Muscle of leg (tissue), 11 donors: ENCODE results near the gene CNOT8. TPM values are rescaled to one million over a fixed set of nuclear protein-coding genes. Genes with fewer than 3 reads are reported as not detected.

Experiments
- DNase-seq: peaks from one replicate; pipeline ENCODE4 v3.0.0; 2013
- H3K27ac ChIP-seq: one replicate; pipeline ENCODE4 v1.5.1; 2013; ENCODE audit warnings: mild to moderate bottlenecking, low read length, control low read depth
- H3K27me3 ChIP-seq: one replicate; pipeline ENCODE4 v1.6.1; 2013; ENCODE audit warnings: low read length; ENCODE audit not compliant: control insufficient read depth, insufficient read depth
- H3K36me3 ChIP-seq: one replicate; pipeline ENCODE4 v1.6.1; 2013; ENCODE audit warnings: low read length; ENCODE audit not compliant: control insufficient read depth, insufficient read depth
- H3K4me1 ChIP-seq: one replicate; pipeline ENCODE4 v1.6.1; 2013; ENCODE audit warnings: low read length; ENCODE audit not compliant: control insufficient read depth, insufficient read depth
- H3K4me3 ChIP-seq: one replicate; pipeline ENCODE4 v1.5.1; 2013; ENCODE audit warnings: low read length, control low read depth
- H3K9me3 ChIP-seq: replicated peaks from 2 replicates; pipeline ENCODE4 v1.6.1; 2013; ENCODE audit warnings: low read depth, low read length; ENCODE audit not compliant: control insufficient read depth
- WGBS: methylation state at CpG from one replicate; pipeline ENCODE4 v1.1.5; 2013; ENCODE audit warnings: missing lambda C conversion rate; ENCODE audit not compliant: insufficient coverage; 5-methylcytosine and 5-hydroxymethylcytosine counted together
- polyA plus RNA-seq, 8 donors: library from polyadenylated mRNA; unstranded; fragments of 120-200 nt; gene quantifications; one replicate each; pipeline versions ENCODE4 v1.2.1 to v1.2.3, GENCODE V29; 2013; ENCODE audit warnings: inconsistent platforms in 1 of 8, low replicate concordance in 1 of 8; ENCODE audit not compliant: insufficient read length in 8 of 8, insufficient read depth in 1 of 8
- total RNA-seq: library from RNA; stranded (reverse); fragments of 120-200 nt; gene quantifications from one replicate; pipeline ENCODE4 v1.2.4, GENCODE V29; 2013

The CNOT8 gene
- total and polyA plus RNA-seq, 9 donors, result 35.3 to 44.9 (median 38.5) TPM

DNA sequence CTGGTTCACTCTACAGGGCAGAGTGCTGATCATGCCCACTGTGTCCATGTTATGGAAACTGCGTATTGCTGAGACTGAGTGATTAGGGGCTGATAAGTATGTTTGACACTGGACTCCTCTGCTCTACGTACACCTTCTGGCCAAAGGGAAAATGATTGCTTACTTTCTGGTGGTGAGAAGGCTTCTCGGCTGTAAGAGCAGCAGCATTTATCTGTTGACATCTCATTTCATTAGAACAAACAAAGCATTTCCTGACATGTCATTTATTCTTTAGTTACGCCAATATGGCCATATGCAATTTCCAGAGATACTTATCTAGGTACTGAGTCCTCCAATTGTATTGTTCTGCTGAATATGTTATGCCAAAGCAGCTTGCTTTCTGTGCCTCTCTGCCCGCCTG is 13.6 kb upstream of the CNOT8 start:
- DNase-seq, result no peak
- H3K9me3 ChIP-seq, result no peaks in the 10 kb centered on the region
- H3K27ac ChIP-seq, result no peak overlapping the region
- H3K4me3 ChIP-seq, result no peak overlapping the region
- H3K36me3 ChIP-seq, result peaks cover 10% of the 10 kb centered on the region
- no peaks in the 10 kb centered on the region for H3K27me3 ChIP-seq
- no peaks in the 10 kb centered on the region for H3K4me1 ChIP-seq
- WGBS, result no CpG with 5 or more reads among the region's 5 CpGs

DNA sequence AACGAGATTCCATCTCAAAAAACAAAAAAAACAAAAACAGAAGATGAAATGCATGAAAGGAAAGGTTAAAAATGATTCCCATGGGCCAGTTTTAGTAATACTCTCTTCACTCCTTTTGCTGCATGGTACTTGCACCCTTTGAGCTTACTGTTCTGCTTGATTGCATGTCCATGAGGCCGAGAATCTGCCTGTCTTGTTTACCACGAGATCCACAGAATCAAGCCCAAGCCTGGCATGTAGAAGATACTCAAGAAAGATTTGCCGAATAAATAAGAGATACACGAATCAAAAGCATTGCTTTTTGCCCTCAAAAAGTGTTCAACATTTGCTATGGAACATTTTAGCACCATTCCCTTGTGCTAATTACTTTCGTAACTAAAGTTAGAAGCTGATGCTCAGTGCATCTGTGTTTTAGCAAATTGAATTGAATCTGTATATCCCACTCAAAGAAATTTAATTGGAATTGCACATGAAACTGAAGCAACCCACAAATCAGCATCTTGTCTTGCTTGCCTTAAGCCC is 9.1 kb upstream of the CNOT8 start:
- H3K36me3 ChIP-seq, result peaks cover 2% of the 10 kb centered on the region
- no peaks in the 10 kb centered on the region for H3K9me3 ChIP-seq
- H3K27ac ChIP-seq, result peak overlapping the region; percentile 87
- peaks cover 10% of the 10 kb centered on the region for H3K4me1 ChIP-seq
- no peak overlapping the region for H3K4me3 ChIP-seq
- no peaks in the 10 kb centered on the region for H3K27me3 ChIP-seq
- 85% methylated on average over 3 of the region's 6 CpGs for WGBS
- DNase-seq, result no peak

DNA sequence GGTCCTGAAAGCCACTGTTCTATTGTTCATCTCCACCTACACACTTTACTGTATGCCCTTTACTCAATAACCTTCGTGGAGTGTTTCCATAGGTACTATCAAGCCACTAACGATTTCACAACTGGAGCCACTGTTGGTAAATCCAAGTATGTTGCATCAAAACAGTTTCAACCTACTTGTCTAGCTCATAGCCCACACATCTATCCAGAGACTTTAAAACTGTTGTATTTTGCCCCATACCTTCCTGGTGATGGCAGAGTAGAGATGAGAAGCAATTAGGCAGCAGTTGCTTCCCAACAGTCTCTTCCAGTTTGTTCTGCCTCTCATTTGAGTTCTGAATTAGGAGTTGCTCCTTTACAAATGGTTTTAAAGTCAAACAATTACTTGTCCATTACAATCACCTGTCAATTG is 8.6 kb upstream of the CNOT8 start:
- WGBS, result 46% methylated on average over 2 of the region's 2 CpGs
- H3K27ac ChIP-seq, result peak overlapping the region; percentile 87
- peaks cover 10% of the 10 kb centered on the region for H3K4me1 ChIP-seq
- H3K9me3 ChIP-seq, result no peaks in the 10 kb centered on the region
- peaks cover 2% of the 10 kb centered on the region for H3K36me3 ChIP-seq
- DNase-seq, result no peak
- H3K27me3 ChIP-seq, result no peaks in the 10 kb centered on the region
- peak overlapping the region; percentile 58 for H3K4me3 ChIP-seq

DNA sequence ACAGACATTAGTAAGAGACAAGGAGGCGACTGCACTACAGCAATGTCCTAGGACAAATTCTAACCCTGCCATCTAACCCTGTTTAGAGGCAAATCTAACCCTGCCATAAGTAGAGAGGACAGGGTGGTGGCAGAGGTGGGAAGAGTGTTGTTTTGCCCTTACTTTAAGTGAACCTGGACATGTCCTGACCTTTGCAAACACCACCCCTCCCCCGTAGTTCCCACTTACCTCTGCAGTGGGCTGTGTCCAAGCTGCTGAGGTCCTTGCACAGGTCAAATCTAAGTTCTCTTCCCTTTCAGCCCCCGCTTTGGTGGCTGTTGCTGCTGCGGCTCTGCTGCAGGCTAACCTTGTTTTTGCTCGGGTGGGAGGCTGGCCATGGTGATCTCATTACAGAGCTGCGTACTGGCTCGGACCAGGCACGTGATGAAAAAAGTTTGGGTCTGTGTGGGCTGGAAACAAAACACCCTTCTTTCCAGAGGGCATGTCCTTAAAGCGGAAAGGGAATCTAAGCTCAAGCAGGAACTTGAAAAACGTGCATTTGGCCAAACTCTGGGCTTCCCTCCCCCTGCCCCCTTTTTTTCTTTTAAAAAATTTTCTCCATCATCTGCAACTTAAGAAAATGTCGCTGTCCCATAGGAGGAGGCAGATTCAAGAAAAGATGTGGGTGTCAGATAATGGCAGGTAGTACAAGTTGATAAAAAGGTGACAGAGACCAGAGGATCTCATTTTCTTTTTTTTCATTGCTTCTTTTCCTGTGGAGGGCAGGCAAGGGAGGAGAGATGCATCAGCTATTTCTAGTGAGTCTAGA is 8.0 kb upstream of the CNOT8 start, which contains the start of gene FAXDC2:
FAXDC2 (minus strand) TSS at position 349 of the 808 bp plus-strand sequence. CDS start 12,425 bp downstream, outside the sequence.
- Histone ChIP-seq H3K27me3 (no peaks in the 10 kb centered on the region), H3K36me3 (peaks cover 2% of the 10 kb centered on the region), H3K9me3 (no peaks in the 10 kb centered on the region), H3K27ac (peak within 1 kb of the TSS; percentile 87), H3K4me1 (peaks cover 10% of the 10 kb centered on the region), H3K4me3 (peak within 1 kb of the TSS; percentile 58)
- DNase-seq, result peak; percentile 98
- 10% methylated on average over 2 of the region's 11 CpGs for WGBS

DNA sequence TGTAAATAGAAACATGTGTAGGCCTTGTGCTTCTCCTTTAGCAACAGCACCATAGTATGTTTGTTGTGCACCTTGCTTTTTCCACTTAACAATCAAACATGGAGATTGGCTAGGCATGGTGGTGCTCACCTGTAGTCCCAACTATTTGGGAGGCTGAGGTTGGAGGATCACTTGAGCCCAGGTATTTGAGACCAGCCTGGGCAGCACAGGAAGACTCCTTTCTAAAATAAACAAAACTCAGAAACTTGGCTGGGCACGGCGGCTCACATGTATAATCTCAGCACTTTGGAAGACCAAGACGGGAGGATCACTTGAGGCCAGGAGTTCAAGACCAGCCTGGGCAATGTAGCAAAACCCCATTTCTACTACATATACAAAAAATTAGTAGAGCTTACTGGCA is 7.1 kb upstream of the CNOT8 start:
- Histone ChIP-seq H3K27ac (peak overlapping the region; percentile 87), H3K36me3 (peaks cover 2% of the 10 kb centered on the region), H3K9me3 (no peaks in the 10 kb centered on the region), H3K4me3 (no peak overlapping the region), H3K27me3 (no peaks in the 10 kb centered on the region), H3K4me1 (peaks cover 10% of the 10 kb centered on the region)
- 92% methylated on average over 2 of the region's 3 CpGs for WGBS
- DNase-seq, result no peak

DNA sequence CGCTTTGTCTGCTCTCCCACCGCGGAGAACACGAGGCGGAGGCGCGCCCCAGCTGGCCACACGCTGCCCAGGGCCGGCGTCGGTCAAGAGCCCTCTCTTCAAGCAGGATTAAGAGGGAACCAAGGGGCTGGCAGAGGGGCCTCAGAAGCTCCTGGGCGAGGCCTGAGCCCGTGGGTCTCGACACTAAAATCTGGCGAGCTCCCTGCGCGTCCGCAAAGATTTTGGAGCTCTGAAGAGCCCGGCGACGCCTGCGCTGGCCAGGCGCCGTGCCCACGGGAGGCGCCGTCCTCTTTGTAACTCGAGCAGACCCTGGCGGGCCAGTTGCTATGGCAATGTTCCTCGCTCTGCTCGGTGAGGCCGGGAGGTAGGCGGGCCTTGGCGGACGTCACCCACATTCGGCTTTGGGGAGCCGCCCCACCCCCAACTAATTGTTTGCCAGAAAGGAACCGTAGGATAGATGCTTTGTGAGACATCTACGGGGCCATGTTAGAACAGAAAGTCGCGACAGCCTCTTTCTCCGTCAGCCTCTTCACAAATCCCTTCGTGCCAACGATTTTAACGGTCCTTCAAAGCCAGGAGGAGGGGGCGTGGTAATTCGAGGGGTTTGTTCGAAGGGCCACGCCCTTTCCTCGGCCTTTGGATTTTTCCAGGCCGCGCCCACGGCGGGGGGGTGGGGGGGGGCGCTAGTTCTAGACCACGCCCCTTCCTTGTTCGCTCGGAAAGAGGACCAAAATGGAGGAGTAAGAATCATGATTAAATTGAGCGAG is 714 bp upstream of the CNOT8 start:
- Histone ChIP-seq H3K27ac (peak overlapping the region; percentile 100), H3K27me3 (no peaks in the 10 kb centered on the region), H3K4me3 (peak overlapping the region; percentile 69), H3K36me3 (no peaks in the 10 kb centered on the region), H3K4me1 (peaks cover 22% of the 10 kb centered on the region), H3K9me3 (no peaks in the 10 kb centered on the region)
- DNase-seq, result peak; percentile 99
- WGBS, result 0% methylated on average over 31 of the region's 59 CpGs

DNA sequence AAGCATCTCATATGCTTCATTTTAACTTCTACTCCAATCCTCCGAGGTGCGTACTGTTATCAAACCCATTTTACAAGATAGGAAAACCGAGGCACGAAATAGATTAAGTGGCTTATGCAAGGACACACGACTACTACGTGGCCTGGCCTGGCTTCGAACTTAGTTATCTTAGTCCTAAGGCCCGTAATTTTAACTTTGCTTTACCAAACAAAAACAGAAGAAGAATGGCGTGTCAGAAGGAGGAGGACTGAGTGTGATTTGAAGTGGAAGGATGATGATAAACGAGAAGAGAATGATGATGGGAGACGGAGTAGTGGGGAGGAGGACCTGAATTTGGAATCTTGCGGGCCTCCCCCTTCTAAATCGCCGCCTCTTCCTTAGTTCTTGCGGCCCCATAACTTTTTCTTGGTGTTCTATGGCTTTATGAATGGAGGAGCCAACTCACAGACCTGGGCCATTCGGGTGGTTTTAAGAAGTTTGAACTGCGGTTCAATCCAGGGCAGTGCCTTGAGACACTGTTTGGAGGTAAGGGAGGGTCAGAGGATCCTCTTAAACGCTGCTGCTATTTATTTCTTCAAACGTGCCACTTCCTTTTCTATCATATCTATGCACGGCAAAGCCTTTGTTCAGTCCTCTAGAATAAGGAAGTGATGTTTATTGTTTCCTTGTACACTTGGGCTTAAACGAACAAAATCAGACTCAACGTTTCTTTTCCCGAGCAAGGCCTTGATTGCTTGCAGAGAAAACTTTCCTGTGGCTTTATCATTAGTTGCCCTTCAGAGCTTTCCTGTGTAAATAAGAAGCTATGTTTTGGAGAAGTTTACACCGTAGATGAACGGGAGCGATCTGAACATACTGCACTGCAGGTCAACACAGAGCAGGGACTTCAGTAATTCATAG is 795 bp downstream of the CNOT8 start:
- peak; percentile 43 for DNase-seq
- H3K27ac ChIP-seq, result peak overlapping the region; percentile 100
- whole genome bisulfite sequencing, result 4% methylated on average over 9 of the region's 26 CpGs
- peaks cover 22% of the 10 kb centered on the region for H3K4me1 ChIP-seq
- H3K9me3 ChIP-seq, result no peaks in the 10 kb centered on the region
- H3K36me3 ChIP-seq, result peaks cover 6% of the 10 kb centered on the region
- no peaks in the 10 kb centered on the region for H3K27me3 ChIP-seq
- peak overlapping the region; percentile 69 for H3K4me3 ChIP-seq

DNA sequence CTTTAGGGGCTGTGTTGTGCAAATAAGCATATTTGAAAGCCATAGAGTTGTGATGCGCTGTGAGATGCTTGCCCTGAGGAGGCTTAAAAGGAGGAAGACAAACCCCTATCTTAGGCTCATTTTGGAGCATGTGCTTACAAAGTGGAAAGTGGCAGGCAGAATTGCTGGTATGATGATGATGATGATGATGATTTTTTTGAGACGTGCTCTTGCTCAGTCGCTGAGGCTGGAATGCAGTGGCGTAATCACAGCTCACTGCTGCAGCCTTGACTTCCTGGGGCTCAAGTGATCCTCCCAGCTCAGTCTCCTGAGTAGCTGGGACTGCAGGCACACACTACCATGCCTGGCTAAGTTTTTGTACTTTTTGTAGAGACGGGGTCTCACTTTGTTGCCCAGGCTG is 1.7 kb downstream of the CNOT8 start:
- Histone ChIP-seq H3K4me3 (peak overlapping the region; percentile 69), H3K4me1 (peaks cover 22% of the 10 kb centered on the region), H3K36me3 (peaks cover 12% of the 10 kb centered on the region), H3K27me3 (no peaks in the 10 kb centered on the region), H3K27ac (peak overlapping the region; percentile 100), H3K9me3 (no peaks in the 10 kb centered on the region)
- WGBS, result 35% methylated on average over 4 of the region's 5 CpGs
- no peak for DNase-seq

DNA sequence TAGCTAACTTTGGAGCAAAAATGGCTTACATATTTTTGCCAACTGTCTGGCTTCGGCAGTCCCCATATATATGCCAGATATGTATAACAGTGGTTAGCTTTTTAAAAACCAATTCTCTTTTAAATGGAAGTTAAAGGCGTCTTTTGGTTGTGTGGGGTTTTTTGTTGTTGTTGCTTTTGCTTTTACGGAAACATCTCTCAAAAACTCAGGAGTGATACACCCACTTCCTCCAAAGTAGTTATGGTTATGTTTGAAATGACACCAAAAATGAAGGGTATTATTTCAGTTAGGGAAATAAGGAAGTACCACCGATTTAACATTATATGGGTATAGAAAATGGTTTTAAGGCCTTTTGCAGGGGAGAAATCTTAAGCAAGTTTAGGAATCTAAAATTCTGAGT is 2.3 kb downstream of the CNOT8 start:
- H3K27me3 ChIP-seq, result no peaks in the 10 kb centered on the region
- WGBS, result no CpG with 5 or more reads among the region's 4 CpGs
- H3K4me1 ChIP-seq, result peaks cover 22% of the 10 kb centered on the region
- no peak overlapping the region for H3K27ac ChIP-seq
- peaks cover 14% of the 10 kb centered on the region for H3K36me3 ChIP-seq
- H3K9me3 ChIP-seq, result no peaks in the 10 kb centered on the region
- H3K4me3 ChIP-seq, result no peak overlapping the region
- no peak for DNase-seq
